ENCODE measurements around the gene MRNIP.
A peak's percentile ranks its signal among the peaks of the same experiment; 100 is the strongest.
"Not testable (repeated sequence)": the region's sequence is repeated elsewhere in the genome, so short reads cannot be mapped to it uniquely, and the experiment has no call there.

MRNIP gene

DNA sequence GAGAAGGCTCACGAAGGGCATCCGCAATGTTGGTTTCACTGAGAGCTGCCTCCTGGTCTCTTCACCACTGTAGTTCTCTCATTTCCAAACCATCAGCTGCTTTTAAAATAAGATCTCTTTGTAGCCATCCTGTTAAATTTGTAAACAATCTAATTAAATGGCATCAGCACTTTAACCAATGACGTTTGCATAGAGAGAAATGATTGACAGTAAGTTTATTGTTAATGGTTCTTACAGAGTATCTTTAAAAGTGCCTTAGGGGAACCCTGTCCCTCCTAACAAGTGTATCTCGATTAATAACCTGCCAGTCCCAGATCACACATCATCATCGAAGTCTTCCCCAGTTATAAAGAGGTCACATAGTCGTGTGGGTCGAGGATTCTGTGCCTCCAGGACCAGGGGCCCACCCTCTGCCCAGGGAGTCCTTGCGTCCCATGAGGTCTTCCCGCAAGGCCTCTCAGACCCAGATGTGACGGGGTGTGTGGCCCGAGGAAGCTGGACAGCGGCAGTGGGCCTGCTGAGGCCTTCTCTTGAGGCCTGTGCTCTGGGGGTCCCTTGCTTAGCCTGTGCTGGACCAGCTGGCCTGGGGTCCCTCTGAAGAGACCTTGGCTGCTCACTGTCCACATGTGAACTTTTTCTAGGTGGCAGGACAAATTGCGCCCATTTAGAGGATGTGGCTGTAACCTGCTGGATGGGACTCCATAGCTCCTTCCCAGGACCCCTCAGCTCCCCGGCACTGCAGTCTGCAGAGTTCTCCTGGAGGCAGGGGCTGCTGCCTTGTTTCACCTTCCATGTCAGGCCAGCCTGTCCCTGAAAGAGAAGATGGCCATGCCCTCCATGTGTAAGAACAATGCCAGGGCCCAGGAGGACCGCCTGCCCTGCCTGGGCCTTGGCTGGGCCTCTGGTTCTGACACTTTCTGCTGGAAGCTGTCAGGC lies 21.3 kb downstream of the MRNIP start:
- no peak for DNase-seq

- DNase-seq, result no peak
These were observed 22.2 kb downstream of the MRNIP start for GRCh38 chr5:179836225-179837019.

DNA sequence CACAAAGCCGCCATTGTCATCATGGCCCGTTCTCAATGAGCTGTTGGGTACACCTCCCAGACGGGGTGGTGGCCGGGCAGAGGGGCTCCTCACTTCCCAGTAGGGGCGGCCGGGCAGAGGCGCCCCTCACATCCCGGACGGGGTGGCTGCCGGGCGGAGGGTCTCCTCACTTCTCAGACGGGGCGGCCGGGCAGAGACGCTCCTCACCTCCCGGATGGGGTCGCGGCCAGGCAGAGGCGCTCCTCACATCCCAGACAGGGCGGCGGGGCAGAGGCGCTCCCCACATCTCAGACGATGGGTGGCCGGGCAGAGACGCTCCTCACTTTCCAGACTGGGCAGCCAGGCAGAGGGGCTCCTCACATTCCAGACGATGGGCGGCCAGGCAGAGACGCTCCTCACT lies 23.7 kb downstream of the MRNIP start:
- DNase-seq, result not testable (repeated sequence)

DNA sequence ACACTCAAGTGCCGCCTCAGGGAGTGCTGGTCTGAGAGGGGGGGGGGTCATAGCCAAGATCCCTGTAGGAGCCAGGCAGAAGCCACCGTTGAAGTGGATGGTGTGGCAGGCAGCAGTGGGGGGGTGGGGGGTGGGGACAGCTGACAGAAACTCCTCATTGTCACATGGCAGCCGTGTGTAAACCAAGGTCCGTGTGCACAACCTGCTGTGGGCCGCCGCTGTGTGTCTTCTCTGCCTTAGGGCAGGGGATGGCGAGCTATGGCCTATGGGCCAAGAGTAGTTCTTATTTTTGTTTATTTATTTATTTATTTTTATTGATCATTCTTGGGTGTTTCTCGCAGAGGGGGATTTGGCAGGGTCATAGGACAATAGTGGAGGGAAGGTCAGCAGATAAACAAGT lies 24.5 kb downstream of the MRNIP start:
- DNase-seq, result no peak

GRCh38 chr5:179833709-179834070 lies 24.9 kb downstream of the MRNIP start:
- DNase-seq, result no peak

GRCh38 chr5:179833056-179833708 lies 25.4 kb downstream of the MRNIP start:
- DNase-seq, result no peak

DNA sequence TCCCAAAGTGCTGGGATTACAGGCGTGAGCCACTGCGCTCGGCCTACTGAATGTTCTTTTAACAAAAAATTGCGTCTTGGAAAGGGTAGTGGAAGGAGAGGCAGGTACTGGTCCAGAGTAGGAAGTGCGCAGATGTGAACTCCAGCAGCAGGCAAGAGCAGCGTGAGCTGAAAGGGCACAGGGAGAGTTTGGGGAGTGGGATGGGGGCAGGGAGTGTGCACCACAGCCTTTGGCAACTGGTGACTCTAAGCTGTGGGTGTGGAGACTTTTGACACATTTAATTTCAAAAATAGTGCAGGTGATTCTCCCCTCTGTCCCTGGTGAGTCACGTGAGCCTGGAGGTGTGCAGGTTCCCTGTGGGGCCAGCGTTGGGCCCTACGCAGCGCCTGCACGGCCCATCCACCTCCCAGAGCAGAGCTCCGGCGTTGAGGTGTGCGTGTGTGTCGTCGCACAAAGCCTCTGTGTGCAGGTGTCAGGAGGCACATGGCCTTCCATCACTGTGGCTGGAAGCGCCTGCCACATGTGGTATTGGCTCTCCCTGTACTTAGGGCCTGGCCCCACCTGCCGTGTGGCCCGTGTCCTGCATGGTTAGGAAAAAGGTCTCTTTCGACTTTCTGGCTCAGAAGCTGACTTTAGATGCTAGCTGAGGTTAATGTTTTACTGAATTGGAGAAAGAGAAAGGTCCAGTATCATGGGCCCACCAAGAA lies 26.4 kb downstream of the MRNIP start:
- no peak for DNase-seq

DNA sequence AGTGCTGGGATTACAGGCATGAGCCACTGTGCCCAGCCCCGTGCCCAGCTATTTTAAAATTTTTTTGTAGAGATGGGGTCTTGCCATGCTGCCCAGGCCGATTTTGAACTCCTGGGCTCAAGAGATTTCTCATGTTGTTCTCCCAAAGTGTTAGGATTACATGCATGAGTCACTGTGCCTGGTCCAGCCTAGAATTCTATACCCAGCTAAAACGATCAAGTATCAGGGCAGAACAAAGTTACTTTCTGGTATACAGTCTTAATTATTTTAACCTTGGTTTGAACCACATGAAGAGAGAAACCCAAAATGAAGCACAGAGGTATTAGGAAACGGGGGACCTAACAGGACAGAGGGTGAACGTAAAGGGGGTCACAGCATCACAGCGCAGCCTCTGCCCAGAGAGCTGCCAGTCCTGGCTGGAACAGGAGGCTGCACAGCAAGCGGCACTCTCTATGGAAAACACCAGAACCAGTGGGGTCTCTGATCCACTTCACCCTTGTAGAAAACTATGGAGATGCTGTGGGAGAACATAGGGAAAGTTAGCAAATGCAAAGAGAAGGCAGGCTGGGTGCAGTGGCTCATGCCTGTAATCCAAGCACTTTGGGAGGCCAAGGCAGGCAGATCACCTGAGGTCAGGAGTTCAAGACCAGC lies 27.7 kb downstream of the MRNIP start:
- no peak for DNase-seq

DNA sequence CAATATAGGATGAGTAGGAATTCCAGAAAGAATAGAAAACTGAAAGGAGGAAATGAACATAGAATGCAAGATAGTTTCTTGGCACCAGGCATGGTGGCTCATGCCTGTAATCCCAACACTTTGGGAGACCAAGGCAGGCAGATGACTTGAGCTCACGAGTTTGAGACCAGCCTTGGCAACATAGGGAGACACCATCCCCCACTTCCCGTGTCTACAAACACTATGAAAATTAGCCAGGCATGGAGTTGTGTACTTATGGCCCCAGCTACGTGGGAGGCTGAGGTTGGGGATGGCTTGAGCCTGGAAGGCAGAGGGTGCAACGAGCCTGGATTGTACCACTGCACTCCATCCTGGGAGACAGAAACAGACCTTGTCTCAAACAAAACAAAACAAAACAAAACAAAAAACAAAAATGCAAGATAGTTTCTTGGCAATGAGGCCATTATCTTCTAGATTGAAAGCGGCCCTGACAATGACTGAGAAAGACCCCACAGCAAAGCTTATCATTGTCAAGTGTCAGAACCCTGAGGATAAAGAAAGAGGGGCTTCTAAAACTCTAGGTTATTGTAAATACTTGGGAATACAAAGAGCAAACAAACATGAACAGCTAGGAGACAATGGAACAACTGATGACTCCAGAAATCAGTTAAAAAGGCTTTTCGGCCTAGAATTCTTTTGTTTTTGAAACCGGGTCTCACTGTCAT lies 28.7 kb downstream of the MRNIP start:
- no peak for DNase-seq

DNA sequence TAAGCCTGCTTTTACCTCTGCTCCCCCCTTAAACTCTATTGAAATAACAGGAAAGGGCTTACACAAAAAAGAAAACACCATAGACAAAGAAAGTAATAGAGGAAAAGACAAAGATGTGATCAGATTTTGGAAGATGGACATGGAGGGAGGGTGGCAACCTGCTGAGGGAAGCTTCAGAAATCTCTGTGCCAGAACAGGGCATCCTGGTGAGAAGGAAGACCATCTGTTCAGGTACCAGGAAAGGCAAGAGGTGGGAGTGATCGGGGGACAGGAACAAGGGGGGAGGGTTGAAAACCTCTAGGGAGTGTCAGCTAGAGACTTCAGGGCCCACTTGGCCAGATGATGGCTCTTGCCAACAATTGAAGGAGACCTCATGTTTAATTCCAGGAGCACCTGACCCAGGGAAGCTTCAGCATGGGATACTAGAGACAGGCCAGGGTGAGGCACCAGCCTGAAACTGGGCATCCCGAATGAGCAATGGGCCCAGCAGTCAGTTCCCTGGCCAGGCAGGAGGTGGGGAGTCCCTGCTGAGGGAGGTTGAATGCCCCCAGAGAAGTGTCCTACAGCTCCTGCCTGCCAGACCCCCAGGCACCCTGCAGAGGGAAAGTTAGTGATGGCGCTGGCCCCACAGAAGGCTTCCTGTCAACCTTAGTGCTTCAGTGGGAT lies 29.7 kb downstream of the MRNIP start:
- no peak for DNase-seq

DNA sequence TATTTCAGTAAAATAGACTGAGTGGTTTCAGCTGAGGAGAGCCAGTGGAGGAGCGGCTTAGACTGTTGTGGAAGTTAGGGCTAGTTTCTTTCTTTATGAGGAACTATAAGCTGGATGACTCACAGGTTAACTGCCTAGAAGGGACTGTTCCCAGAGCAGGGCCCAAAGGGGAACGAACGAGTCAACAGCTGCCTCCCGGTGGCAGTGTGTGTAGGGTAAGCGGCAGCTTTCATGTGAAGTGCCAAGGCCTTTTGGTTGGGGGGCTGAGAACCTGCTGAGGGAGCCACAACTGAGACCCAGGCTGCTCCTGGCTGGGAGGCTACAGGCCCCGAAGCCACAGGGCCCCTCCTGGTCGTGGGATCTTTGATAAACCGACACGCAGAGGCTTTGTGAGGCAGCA lies 30.9 kb downstream of the MRNIP start:
- DNase-seq, result no peak

DNA sequence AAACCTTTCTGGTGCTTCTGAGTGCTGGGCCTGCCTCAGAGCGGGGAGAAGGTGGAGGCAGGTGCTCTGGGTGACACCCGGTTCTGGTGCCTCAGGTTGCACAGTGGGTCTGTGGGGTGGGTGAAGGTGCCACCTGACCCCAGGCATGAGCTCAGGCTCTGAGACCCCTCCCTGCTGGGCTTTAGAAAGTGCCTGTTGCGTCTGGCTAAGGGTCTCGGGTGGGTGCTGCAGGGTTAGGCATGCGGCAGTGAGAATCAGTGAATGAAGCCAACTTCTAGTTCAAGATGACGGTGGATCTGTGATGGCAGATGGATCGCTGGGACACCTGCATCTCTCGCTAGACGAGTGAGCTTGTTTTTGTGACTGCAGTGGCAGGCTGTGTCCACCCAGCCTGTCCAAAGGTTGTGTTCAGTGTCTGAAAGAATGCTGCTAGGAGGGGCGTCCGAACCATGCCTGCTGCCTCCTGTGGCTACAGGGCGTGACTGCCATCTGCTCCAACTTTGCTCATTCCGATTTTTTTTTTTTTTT lies 32.9 kb downstream of the MRNIP start:
- DNase-seq, result no peak

GRCh38 chr5:179824745-179825112 lies 33.9 kb downstream of the MRNIP start:
- DNase-seq, result no peak

GRCh38 chr5:179823937-179824744 lies 34.5 kb downstream of the MRNIP start:
- DNase-seq, result no peak

- DNase-seq, result no peak
These were observed 36.1 kb downstream of the MRNIP start for GRCh38 chr5:179822444-179822990.

DNA sequence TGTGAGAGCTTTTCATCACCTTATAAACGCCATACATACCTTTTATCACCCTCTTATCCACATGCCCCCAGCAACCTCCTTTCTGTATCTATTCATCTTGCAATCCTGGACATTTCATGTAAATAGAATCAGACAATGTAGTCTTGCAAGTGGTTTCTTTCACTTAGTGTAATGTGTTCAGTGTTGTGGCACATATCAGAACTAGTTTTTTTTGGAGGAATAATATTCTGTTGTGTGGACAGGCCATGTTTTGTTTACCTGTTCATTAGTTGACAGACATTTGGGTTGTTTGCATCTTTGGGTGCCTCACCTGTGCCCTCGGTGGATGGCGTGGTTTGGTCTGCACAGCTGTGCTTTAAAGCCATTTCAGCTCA lies 36.6 kb downstream of the MRNIP start:
- no peak for DNase-seq

DNA sequence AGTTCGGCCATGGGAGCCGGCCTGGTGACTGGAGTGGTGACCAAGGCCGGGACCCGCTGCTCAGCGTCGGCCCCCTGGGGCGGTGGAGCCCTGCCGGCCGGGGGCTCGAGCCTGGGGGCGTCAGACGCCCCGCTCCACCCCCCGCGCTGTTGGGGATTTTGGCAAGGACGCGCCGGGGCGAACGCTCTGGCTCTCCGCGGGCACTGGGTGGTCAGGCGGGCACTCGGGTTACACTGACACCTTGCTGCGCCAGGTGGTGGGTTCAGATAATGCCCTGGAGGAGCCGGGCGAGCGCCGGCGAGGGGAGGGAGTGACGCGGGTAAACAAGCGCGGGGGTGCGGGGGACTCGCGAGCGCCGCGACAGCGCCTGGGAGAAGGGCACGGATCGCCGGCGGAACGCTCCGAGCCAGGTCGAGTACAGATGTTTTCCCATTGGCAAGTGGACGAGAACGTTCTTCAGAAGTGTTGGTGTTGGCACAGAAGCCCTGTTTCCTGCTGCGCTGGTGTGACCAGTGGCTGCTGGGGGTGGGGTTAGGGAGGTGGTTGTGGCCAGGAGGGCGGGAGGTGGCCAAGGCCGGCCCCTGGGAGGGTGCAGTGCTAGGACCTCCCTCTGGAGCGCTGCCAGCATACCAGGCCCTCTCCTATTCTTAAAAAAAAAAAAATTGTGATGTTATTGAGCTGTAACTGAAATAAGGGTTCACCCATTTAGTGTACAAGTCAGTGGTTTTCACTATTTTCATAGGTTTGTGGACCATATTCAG lies 37.1 kb downstream of the MRNIP start:
- DNase-seq, result peak; percentile 66

- DNase-seq, result peak; percentile 75
These were observed 37.9 kb downstream of the MRNIP start, which contains the start of gene SQSTM1 for GRCh38 chr5:179820483-179821297. TSS of gene SQSTM1 (plus strand) at chr5:179820905. CDS start at chr5:179820937, 32 bp downstream.
